GM19468 (cell line): Measurements from ENCODE around the gene CEP152.

Source experiments
- ATAC-seq: cut with Tn5 transposase; IDR thresholded peaks from one replicate; pipeline ENCODE4 v1.9.1; 2021; ENCODE audit warnings: mild to moderate bottlenecking, moderate library complexity, moderate number of reproducible peaks; ENCODE audit not compliant: unreplicated experiment; ENCODE audit errors: extremely low read depth

CEP152 gene

DNA sequence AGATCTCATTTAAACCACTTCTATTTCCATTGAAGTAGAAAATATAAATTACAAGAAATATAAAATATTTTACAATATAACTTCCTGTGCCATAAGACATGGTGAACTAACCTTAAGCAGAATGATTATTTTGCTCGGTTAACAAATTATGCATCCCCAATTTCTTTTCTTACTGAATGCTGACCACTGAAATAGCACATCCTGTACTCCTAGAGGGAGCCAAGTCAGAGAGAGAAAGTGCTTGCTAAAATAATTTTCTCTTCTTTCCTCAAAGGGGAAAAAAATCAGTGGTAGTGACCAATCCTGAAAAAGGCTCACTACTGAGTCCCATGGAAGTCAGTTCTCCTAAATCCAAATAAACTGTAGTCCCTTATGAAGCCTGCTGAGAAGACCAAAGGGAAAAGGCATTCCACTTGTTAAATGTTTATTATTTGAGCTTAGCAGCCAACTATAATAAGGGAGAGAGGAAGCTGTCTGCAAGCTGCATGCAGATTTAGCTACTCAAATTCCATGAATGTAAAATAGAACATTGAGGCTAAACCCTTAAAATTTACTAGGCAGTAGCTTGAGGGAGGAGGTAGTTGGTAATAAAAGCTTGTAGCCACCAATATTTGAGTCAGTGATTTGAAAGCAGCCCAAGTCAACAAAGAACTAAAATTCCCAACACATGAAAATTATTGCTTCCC lies 33.1 kb downstream of the CEP152 start:
- no peak for ATAC-seq

DNA sequence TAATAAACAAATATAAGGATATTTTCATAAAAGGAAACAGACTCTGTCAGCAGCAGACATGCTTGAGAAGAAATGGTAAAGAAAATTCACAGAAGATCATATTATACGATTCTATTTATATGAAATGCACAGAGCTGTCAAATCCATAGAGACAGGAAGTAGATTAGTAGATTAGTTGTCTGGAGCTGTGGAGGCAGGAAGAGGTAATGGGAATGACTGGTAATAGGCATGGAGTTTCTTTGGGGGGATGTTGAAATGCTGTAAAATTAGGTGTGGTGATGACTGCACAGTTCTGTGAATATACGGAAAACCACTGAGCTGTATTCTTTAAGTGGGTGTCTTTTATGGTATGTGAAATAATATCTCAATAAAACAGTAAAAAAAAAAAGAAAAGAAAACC lies 35.3 kb downstream of the CEP152 start:
- ATAC-seq = no peak

- no peak for ATAC-seq
Measured at GRCh38 chr15:48774484-48774883, 36.4 kb downstream of the CEP152 start.

- no peak for ATAC-seq
Measured at GRCh38 chr15:48766196-48766595, 44.7 kb downstream of the CEP152 start.

- no peak for ATAC-seq
Measured at GRCh38 chr15:48765022-48765421, 45.8 kb downstream of the CEP152 start.

DNA sequence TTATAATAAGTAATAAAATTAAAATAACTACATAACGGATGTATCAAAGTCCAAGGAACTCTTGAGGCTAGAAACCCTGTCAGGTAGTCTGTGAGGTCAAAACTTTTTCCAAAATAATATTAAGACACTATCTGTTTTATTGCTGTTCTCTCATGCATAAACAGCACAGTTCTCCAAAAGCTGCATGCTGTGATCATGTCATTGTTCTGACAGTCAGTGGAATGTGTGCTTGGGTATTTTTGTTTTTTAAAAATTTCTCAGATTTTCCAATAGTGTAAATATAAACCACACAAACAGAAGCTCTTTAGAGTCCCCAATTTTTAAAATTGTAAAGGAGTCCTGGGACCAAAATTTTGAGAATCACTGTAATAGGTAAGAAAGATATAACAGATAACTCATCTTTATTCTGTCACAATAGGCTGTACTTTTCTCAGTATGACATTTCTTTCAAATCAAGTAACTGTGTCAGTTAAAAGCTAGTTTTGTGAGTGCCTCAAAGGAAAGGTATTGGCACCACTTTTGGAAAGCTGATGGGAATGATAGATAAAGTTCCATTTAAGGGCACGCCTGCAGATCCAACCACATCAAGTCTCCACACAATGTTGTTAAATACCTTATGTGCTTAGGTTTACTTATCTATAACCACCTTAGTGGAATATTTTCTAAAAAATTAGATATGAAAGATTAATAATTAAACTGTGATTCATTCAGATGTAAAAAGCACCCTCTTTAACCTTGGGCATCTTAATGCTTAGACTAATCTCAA lies 49.3 kb downstream of the CEP152 start:
- ATAC-seq = no peak

GRCh38 chr15:48759921-48760320 lies 50.9 kb downstream of the CEP152 start:
- no peak for ATAC-seq

GRCh38 chr15:48757661-48758060 lies 53.2 kb downstream of the CEP152 start:
- ATAC-seq = no peak

DNA sequence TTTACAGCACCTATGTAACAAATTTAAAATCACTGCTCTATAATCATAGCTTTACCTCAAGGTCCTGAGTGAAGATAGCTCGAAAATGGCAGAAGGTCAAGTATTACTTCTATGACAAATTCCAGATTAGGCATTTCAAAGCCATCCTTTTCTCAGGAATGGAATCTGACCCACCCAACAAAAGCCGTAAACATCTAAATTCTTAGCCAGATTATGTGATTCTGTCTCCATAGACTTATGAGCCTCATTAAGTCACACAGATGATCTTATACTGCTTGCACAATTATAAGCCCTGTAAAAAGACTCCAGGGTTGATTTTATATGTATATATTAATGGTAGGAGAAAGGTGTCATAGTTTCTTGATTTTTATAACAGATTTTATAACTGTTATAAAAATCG lies 56.9 kb downstream of the CEP152 start:
- ATAC-seq = no peak

- no peak for ATAC-seq
Measured at GRCh38 chr15:48751595-48751994, 59.3 kb downstream of the CEP152 start.

GRCh38 chr15:48748535-48748934 lies 62.3 kb downstream of the CEP152 start:
- no peak for ATAC-seq

GRCh38 chr15:48733615-48734014 lies 77.3 kb downstream of the CEP152 start:
- no peak for ATAC-seq

DNA sequence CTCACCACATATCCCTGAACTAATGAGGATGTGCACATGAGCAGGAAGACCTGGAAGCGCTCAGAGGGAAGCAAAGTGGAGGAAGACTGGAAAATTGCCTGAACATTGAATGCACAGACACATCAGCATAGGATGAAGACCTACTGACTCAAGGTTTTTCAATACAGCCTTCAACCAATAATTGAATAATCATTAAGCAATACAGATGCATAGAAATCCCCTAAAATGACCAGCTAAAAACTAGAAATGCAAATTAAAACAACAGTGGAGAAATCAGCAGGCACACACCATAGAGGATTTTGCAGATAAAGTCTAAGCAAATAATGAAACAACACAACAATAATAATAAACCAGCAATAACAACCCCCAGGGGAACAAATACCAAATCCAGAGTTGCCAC lies 80.4 kb downstream of the CEP152 start:
- no peak for ATAC-seq

- no peak for ATAC-seq
Measured at GRCh38 chr15:48723969-48724368, 86.9 kb downstream of the CEP152 start.

DNA sequence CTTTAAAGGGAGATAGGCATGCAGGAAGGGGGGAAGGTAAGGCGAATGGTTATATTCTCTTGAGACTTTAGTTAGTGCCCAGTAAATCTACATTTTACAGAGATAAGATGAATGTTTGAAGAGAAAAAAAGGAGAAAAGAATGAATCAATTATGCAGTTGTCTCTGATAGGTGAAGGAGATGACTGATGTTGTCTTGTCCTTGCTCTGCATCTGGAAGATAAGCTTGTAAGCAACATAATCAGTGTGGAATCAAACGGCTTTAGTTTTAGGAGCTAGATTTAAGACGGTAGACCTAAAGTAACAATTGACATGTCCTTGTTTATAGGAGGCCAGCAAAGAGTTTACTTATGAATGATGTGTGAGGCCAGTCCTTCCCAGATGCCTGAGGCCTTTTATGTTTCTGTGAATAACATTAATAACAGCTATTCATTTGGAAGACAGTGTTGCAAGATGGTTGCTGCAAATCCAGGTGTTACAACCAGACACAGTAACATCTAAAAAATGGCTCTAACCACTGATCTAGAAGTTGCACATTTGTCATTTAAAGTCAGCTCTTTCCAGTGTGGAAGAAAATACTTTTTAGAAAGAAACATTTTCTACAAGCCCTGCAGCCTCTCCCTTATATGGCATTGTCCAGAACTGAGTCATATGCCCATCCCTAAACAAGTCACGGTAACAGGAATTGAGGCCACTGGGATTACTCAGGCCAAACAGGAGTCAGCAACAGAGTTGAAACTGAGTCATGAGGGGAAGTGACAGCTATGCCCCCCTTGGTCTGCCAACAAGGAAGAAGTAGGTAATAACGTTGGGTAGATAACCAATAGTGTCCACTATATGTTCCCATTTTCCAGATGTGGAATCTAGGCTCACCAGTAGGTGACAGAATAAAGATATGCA lies 87.9 kb downstream of the CEP152 start:
- no peak for ATAC-seq

GRCh38 chr15:48721061-48721810 lies 89.6 kb downstream of the CEP152 start:
- no peak for ATAC-seq

GRCh38 chr15:48720646-48721045 lies 90.2 kb downstream of the CEP152 start:
- no peak for ATAC-seq

DNA sequence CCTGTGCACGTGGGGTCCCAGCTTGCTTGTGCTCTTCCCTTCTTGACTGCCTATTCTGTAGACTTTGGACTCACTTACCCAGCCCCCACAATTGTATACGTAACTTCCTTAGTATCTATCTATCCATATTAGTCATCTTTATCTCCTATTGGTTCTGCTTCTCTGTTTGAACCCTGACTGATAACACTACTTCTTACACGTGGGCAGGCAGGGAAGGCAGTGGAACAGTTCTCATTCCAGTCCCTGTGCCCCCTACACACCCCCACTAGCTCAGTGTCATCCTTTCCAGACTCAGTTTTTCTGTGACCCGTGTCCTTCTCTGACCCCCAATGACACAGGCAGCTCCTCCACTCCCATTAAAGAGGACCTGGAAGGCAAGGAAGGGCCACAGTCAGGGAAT lies 91.2 kb downstream of the CEP152 start:
- ATAC-seq = no peak

DNA sequence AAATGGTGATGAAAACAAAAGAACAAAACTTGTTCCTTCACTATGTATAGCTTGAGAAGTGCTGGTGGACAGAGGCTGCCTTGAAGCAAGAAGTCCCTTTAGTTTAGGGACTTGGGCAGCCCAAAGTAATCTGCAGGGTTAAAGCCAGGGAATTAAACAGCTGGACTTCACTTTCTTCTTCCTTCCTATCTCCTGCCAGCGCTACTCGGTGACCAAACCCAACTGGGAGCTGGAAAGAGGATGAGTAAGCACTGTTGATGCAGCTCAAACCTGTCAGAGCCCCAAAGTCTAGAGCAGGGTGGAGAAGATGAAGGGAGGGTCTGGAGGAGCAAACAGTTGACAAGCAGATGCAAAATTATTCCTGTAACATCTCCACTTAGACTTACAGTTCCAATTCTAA lies 92.2 kb downstream of the CEP152 start:
- no peak for ATAC-seq

GRCh38 chr15:48717458-48717857 lies 93.4 kb downstream of the CEP152 start:
- ATAC-seq = no peak
